K562 (cell line): Measurements from ENCODE around the gene CDH5. TPM values are rescaled to one million over a fixed set of nuclear protein-coding genes. Genes with fewer than 3 reads are reported as not detected.

Experiments used
- HDGF ChIP-seq: fragments of 450-650 bp; IDR thresholded peaks from 2 replicates; pipeline ENCODE4 v1.6.1; 2016
- MAFG ChIP-seq: fragments of 450-650 bp; conservative IDR thresholded peaks from 2 replicates; pipeline ENCODE4 v1.6.1; 2016; ENCODE audit warnings: missing genetic modification characterization, missing compliant biosample characterization
- MITF ChIP-seq: IDR thresholded peaks from 2 replicates; pipeline ENCODE4 v1.6.1; 2014; ENCODE audit warnings: antibody characterized with exemption
- PHF21A ChIP-seq: fragments of 450-650 bp; IDR thresholded peaks from 2 replicates; pipeline ENCODE4 v1.6.1; 2017; ENCODE audit warnings: low read depth, borderline replicate concordance
- ZNF507 ChIP-seq: conservative IDR thresholded peaks from 2 replicates; pipeline ENCODE4 v1.6.1; 2017; ENCODE audit warnings: missing genetic modification characterization, missing compliant biosample characterization
- polyA plus RNA-seq, 8 experiments: library from polyadenylated mRNA; depleted of rRNA in 4 of 8; stranded (reverse) in 5 of 8; unstranded in 3 of 8; fragments of >200 nt; fragmentation: Nextera tagmentation in 2 of 8; fragmentation: Illumina TruSeq in 1 of 8; extraction: Ambion mirVana in 2 of 8; extraction: Trizol in 1 of 8; gene quantifications; 2 replicates each; pipeline versions ENCODE4 v1.2.1 to v1.2.3, GENCODE V29; 2011 to 2014; ENCODE audit warnings: inconsistent platforms in 1 of 8, missing spikeins in 1 of 8
- total RNA-seq, 7 experiments: library from RNA; depleted of rRNA in 6 of 7; stranded (reverse); fragments of >200 nt in 6 of 7; fragmentation: Illumina TruSeq in 2 of 7; extraction: Trizol in 2 of 7; gene quantifications; 2 replicates each; pipeline versions ENCODE4 v1.2.1 to v1.2.3, GENCODE V29; 2011 to 2021; ENCODE audit warnings: low replicate concordance in 1 of 7
- TF ChIP-seq, protein P1 (sequence below): fragments of 200-800 bp; sonication (Bioruptor generic); IDR thresholded peaks from 2 replicates; pipeline ENCODE4 v1.6.1; 2016; ENCODE audit warnings: missing genetic modification characterization, missing compliant biosample characterization

CDH5 gene
- total and polyA plus RNA-seq, 9 of the 15 experiments (the other 6 are each of a cell fraction or from before 2014, with no cell fraction given) = not detected

- TF ChIP-seq, protein P1, sequence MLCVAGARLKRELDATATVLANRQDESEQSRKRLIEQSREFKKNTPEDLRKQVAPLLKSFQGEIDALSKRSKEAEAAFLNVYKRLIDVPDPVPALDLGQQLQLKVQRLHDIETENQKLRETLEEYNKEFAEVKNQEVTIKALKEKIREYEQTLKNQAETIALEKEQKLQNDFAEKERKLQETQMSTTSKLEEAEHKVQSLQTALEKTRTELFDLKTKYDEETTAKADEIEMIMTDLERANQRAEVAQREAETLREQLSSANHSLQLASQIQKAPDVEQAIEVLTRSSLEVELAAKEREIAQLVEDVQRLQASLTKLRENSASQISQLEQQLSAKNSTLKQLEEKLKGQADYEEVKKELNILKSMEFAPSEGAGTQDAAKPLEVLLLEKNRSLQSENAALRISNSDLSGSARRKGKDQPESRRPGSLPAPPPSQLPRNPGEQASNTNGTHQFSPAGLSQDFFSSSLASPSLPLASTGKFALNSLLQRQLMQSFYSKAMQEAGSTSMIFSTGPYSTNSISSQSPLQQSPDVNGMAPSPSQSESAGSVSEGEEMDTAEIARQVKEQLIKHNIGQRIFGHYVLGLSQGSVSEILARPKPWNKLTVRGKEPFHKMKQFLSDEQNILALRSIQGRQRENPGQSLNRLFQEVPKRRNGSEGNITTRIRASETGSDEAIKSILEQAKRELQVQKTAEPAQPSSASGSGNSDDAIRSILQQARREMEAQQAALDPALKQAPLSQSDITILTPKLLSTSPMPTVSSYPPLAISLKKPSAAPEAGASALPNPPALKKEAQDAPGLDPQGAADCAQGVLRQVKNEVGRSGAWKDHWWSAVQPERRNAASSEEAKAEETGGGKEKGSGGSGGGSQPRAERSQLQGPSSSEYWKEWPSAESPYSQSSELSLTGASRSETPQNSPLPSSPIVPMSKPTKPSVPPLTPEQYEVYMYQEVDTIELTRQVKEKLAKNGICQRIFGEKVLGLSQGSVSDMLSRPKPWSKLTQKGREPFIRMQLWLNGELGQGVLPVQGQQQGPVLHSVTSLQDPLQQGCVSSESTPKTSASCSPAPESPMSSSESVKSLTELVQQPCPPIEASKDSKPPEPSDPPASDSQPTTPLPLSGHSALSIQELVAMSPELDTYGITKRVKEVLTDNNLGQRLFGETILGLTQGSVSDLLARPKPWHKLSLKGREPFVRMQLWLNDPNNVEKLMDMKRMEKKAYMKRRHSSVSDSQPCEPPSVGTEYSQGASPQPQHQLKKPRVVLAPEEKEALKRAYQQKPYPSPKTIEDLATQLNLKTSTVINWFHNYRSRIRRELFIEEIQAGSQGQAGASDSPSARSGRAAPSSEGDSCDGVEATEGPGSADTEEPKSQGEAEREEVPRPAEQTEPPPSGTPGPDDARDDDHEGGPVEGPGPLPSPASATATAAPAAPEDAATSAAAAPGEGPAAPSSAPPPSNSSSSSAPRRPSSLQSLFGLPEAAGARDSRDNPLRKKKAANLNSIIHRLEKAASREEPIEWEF (CRISPR knock-in tag) = no peak
- TF ChIP-seq HDGF = no peak
- TF ChIP-seq PHF21A = no peak
- no peak for TF ChIP-seq MITF
- TF ChIP-seq MAFG (tag) = no peak
- TF ChIP-seq ZNF507 (tag) = no peak
Observed at GRCh38 chr16:66354034-66354909, 12.2 kb upstream of the CDH5 start (continued).
